RWPE2 (cell line): ENCODE data around the gene CTPS1.

Source experiments
- ATAC-seq: fragments of 200-7000 bp; cut with Tn5 transposase; 3 replicates; pipeline ENCODE4 v1.9.1; 2021; ENCODE audit warnings: low read depth
- DNase-seq: peaks from one replicate; pipeline ENCODE4 v3.0.0-alpha.2; 2020; ENCODE audit warnings: low spot score
- H3K27ac ChIP-seq: fragments of 450-650 bp; 2 replicates; pipeline ENCODE4 v1.5.1; 2017; ENCODE audit warnings: mild to moderate bottlenecking; ENCODE audit not compliant: poor library complexity, severe bottlenecking
- H3K27me3 ChIP-seq: fragments of 250-450 bp; sonication (Bioruptor Pico); 2 replicates; pipeline ENCODE4 v1.5.1; 2021; ENCODE audit warnings: mild to moderate bottlenecking, moderate library complexity; ENCODE audit not compliant: insufficient read depth, poor library complexity, severe bottlenecking
- H3K36me3 ChIP-seq: fragments of 250-450 bp; sonication (Bioruptor Pico); 2 replicates; pipeline ENCODE4 v1.5.1; 2020; ENCODE audit warnings: low read depth, mild to moderate bottlenecking, moderate library complexity
- H3K4me1 ChIP-seq: fragments of 250-450 bp; sonication (Bioruptor Pico); 2 replicates; pipeline ENCODE4 v1.5.1; 2021; ENCODE audit warnings: mild to moderate bottlenecking, moderate library complexity; ENCODE audit not compliant: insufficient read depth, poor library complexity, severe bottlenecking
- H3K4me3 ChIP-seq: fragments of 250-450 bp; sonication (Bioruptor Pico); 2 replicates; pipeline ENCODE4 v1.5.1; 2021; ENCODE audit warnings: mild to moderate bottlenecking, moderate library complexity; ENCODE audit not compliant: severe bottlenecking
- H3K9me3 ChIP-seq: fragments of 250-450 bp; sonication (Bioruptor Pico); 2 replicates; pipeline ENCODE4 v1.5.1; 2021; ENCODE audit warnings: mild to moderate bottlenecking, moderate library complexity; ENCODE audit not compliant: severe bottlenecking
- CTCF ChIP-seq: fragments of 450-650 bp; IDR thresholded peaks from one replicate; pipeline ENCODE4 v1.5.1; 2017; ENCODE audit warnings: mild to moderate bottlenecking, moderate library complexity; ENCODE audit not compliant: poor library complexity, severe bottlenecking

Gene CTPS1

GRCh38 chr1:40984531-40984930, 5.0 kb downstream of the CTPS1 start:
- DNase-seq = no peak
- Histone ChIP-seq H3K4me1 (peaks cover 33% of the 10 kb centered on the region), H3K9me3 (no peaks in the 10 kb centered on the region), H3K27ac (peak overlapping the region; percentile 81), H3K4me3 (no peak overlapping the region), H3K36me3 (peaks cover 81% of the 10 kb centered on the region), H3K27me3 (no peaks in the 10 kb centered on the region)
- TF ChIP-seq CTCF = no peak
- ATAC-seq = no peak

GRCh38 chr1:40985161-40985560, 5.7 kb downstream of the CTPS1 start:
- H3K36me3 ChIP-seq = peaks cover 88% of the 10 kb centered on the region
- TF ChIP-seq CTCF = no peak
- DNase-seq (no peak), ATAC-seq (no peak)
- peaks cover 33% of the 10 kb centered on the region for H3K4me1 ChIP-seq
- H3K4me3 ChIP-seq = no peak overlapping the region
- peak overlapping the region; percentile 81 for H3K27ac ChIP-seq
- H3K9me3 ChIP-seq = no peaks in the 10 kb centered on the region
- no peaks in the 10 kb centered on the region for H3K27me3 ChIP-seq

- Histone ChIP-seq H3K36me3 (peaks cover 92% of the 10 kb centered on the region), H3K27ac (no peak overlapping the region), H3K9me3 (no peaks in the 10 kb centered on the region), H3K4me1 (peaks cover 33% of the 10 kb centered on the region), H3K27me3 (no peaks in the 10 kb centered on the region), H3K4me3 (no peak overlapping the region)
- no peak for TF ChIP-seq CTCF
- ATAC-seq = no peak
- DNase-seq = no peak
Observed at GRCh38 chr1:40985875-40986274, 6.4 kb downstream of the CTPS1 start.

- Histone ChIP-seq H3K36me3 (peaks cover 92% of the 10 kb centered on the region), H3K9me3 (no peaks in the 10 kb centered on the region), H3K27ac (no peak overlapping the region), H3K4me1 (peaks cover 28% of the 10 kb centered on the region), H3K4me3 (no peak overlapping the region), H3K27me3 (no peaks in the 10 kb centered on the region)
- ATAC-seq (no peak), DNase-seq (no peak)
- no peak for TF ChIP-seq CTCF
Observed at GRCh38 chr1:40986328-40986783, 6.9 kb downstream of the CTPS1 start.

GRCh38 chr1:40986956-40987355, 7.5 kb downstream of the CTPS1 start:
- peaks cover 22% of the 10 kb centered on the region for H3K4me1 ChIP-seq
- peaks cover 97% of the 10 kb centered on the region for H3K36me3 ChIP-seq
- TF ChIP-seq CTCF = no peak
- H3K9me3 ChIP-seq = no peaks in the 10 kb centered on the region
- no peak overlapping the region for H3K4me3 ChIP-seq
- H3K27me3 ChIP-seq = no peaks in the 10 kb centered on the region
- H3K27ac ChIP-seq = no peak overlapping the region
- DNase-seq = no peak
- no peak for ATAC-seq
